PC-9 (cell line): ENCODE results near the gene POU2F3. TPM values are rescaled to one million over a fixed set of nuclear protein-coding genes. Genes with fewer than 3 reads are reported as not detected.
A peak's percentile ranks its signal among the peaks of the same experiment; 100 is the strongest.

ENCODE experiments used
- BruUV-seq: library from RNA; stranded (reverse); fragments of 400-500 nt; replicated peaks from 2 replicates; lab custom pipeline; 2021; lab: Mats Ljungman, UMichigan
- CTCF ChIA-PET: fragments of 300-600 bp; sonication (Branson Sonifier 250); formaldehyde crosslinking; loops from one replicate; lab custom pipeline; 2022; ENCODE audit warnings: antibody characterized with exemption; lab: Charles Lee
- POLR2A ChIA-PET: fragments of 300-600 bp; sonication (Branson Sonifier 250); formaldehyde crosslinking; loops from one replicate; lab custom pipeline; 2022; ENCODE audit warnings: antibody characterized with exemption; ENCODE audit not compliant: unreplicated experiment; lab: Charles Lee
- DNase-seq, 2 experiments: peaks; one replicate each; pipeline versions ENCODE4 v3.0.0 to v3.0.0-alpha.2; 2015 to 2022; ENCODE audit warnings: mixed read lengths in 1 of 2
- H2AFZ ChIP-seq: fragments of 200-600 bp; sonication (generic); 2 replicates; pipeline ENCODE4 v1.8.1; 2017; ENCODE audit warnings: antibody characterized with exemption
- H3F3A ChIP-seq: fragments of 200-600 bp; sonication (generic); 2 replicates; pipeline ENCODE4 v1.8.1; 2017; ENCODE audit warnings: antibody characterized with exemption, mild to moderate bottlenecking, low read depth; ENCODE audit not compliant: insufficient read depth
- H3K27ac ChIP-seq: fragments of 200-600 bp; sonication (generic); 2 replicates; pipeline ENCODE4 v1.6.1; 2016; ENCODE audit warnings: mixed run types
- H3K27me3 ChIP-seq: fragments of 200-600 bp; sonication (generic); 2 replicates; pipeline ENCODE4 v1.6.1; 2016; ENCODE audit warnings: low read depth, mixed run types; ENCODE audit not compliant: insufficient read depth
- H3K36me3 ChIP-seq: fragments of 200-600 bp; sonication (generic); 2 replicates; pipeline ENCODE4 v1.6.1; 2016; ENCODE audit warnings: low read depth, mixed run types
- H3K4me1 ChIP-seq: fragments of 200-600 bp; sonication (generic); replicated peaks from 2 replicates; pipeline ENCODE4 v1.6.1; 2016; ENCODE audit warnings: mixed run types; ENCODE audit not compliant: insufficient read depth
- H3K4me2 ChIP-seq: fragments of 200-600 bp; sonication (generic); 2 replicates; pipeline ENCODE4 v1.6.1; 2017; ENCODE audit warnings: mixed run types
- H3K4me3 ChIP-seq: fragments of 200-600 bp; sonication (generic); 2 replicates; pipeline ENCODE4 v1.6.1; 2016; ENCODE audit warnings: mixed run types
- H3K79me2 ChIP-seq: fragments of 200-600 bp; sonication (generic); 2 replicates; pipeline ENCODE4 v1.6.1; 2017; ENCODE audit warnings: low read depth, mixed run types
- H3K9me2 ChIP-seq: fragments of 200-600 bp; sonication (generic); 2 replicates; pipeline ENCODE4 v1.8.1; 2017; ENCODE audit warnings: mild to moderate bottlenecking; ENCODE audit not compliant: insufficient read depth
- H3K9me3 ChIP-seq: fragments of 200-600 bp; sonication (generic); 2 replicates; pipeline ENCODE4 v1.8.1; 2016; ENCODE audit warnings: low read depth; ENCODE audit not compliant: insufficient read depth
- H4K20me1 ChIP-seq: fragments of 200-600 bp; sonication (generic); 2 replicates; pipeline ENCODE4 v1.8.1; 2017; ENCODE audit not compliant: insufficient read depth
- EZH2 ChIP-seq: fragments of 200-600 bp; sonication (generic); IDR thresholded peaks from 2 replicates; pipeline ENCODE4 v1.8.0; 2017; ENCODE audit warnings: antibody characterized with exemption, low read depth
- intact Hi-C: fragments of 100-400 bp; cut with micrococcal nuclease; formaldehyde crosslinking; loops from one replicate; pipeline ENCODE4 v1.10.0; 2022; ENCODE audit not compliant: unreplicated experiment
- total RNA-seq: library from RNA; stranded (reverse); gene quantifications from 2 replicates; pipeline ENCODE4 v1.2.3, GENCODE V29; 2021
- TF ChIP-seq, protein P1 (sequence below): fragments of 200-600 bp; sonication (generic); conservative IDR thresholded peaks from 2 replicates; pipeline ENCODE4 v1.6.1; 2017; ENCODE audit warnings: mixed run types, antibody characterized with exemption, mild to moderate bottlenecking, moderate library complexity

POU2F3 gene
- total RNA-seq, 1 experiment from 2014 or later: 2.9 TPM

DNA sequence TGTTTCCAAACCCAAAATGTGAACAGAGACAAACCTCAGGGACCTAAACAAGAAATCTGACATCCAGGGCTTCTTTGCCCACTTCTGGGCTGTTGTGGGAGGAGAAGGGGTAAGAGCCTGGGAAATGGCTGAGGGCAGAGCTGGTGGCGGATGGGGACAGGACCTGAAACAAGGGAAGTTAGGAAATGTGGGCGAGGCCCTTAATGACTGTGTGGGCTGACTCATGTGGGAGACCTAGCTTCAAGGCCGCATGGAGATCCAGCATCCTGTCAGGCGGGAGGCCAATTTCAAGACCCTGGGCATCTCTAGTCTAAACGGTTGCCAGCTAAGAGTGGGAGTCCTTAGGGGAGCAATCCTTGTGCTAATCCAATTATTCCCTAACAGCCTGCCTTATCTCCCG lies 31.2 kb upstream of the POU2F3 start:
- intact Hi-C loops: no loop called here
- CTCF ChIA-PET: no interaction called here
- POLR2A ChIA-PET: no interaction called here
- H3K9me3 ChIP-seq: no peaks in the 10 kb centered on the region
- H3K27me3 ChIP-seq: no peaks in the 10 kb centered on the region
- peak overlapping the region; percentile 98 for H3K4me2 ChIP-seq
- TF ChIP-seq EZH2: no peak
- TF ChIP-seq, protein P1, sequence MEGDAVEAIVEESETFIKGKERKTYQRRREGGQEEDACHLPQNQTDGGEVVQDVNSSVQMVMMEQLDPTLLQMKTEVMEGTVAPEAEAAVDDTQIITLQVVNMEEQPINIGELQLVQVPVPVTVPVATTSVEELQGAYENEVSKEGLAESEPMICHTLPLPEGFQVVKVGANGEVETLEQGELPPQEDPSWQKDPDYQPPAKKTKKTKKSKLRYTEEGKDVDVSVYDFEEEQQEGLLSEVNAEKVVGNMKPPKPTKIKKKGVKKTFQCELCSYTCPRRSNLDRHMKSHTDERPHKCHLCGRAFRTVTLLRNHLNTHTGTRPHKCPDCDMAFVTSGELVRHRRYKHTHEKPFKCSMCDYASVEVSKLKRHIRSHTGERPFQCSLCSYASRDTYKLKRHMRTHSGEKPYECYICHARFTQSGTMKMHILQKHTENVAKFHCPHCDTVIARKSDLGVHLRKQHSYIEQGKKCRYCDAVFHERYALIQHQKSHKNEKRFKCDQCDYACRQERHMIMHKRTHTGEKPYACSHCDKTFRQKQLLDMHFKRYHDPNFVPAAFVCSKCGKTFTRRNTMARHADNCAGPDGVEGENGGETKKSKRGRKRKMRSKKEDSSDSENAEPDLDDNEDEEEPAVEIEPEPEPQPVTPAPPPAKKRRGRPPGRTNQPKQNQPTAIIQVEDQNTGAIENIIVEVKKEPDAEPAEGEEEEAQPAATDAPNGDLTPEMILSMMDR: no peak
- H3K36me3 ChIP-seq: peaks cover under 1% of the 10 kb centered on the region; the same call in 1 of the 2 replicates
- H3K4me3 ChIP-seq: no peak overlapping the region
- no TSS peak for BruUV-seq
- H3K9me2 ChIP-seq: no peaks in the 10 kb centered on the region
- DNase-seq: peak; percentile 42 to 89
- peaks cover 46% of the 10 kb centered on the region for H3F3A ChIP-seq
- peak overlapping the region; percentile 80 for H3K27ac ChIP-seq
- 0 out of 2 replicates have a peak overlapping the region, but pooled peaks have one; percentile 0 for H2AFZ ChIP-seq
- peaks cover 51% of the 10 kb centered on the region for H3K4me1 ChIP-seq
- peaks cover 36% of the 10 kb centered on the region for H3K79me2 ChIP-seq
- H4K20me1 ChIP-seq: no peaks in the 10 kb centered on the region

DNA sequence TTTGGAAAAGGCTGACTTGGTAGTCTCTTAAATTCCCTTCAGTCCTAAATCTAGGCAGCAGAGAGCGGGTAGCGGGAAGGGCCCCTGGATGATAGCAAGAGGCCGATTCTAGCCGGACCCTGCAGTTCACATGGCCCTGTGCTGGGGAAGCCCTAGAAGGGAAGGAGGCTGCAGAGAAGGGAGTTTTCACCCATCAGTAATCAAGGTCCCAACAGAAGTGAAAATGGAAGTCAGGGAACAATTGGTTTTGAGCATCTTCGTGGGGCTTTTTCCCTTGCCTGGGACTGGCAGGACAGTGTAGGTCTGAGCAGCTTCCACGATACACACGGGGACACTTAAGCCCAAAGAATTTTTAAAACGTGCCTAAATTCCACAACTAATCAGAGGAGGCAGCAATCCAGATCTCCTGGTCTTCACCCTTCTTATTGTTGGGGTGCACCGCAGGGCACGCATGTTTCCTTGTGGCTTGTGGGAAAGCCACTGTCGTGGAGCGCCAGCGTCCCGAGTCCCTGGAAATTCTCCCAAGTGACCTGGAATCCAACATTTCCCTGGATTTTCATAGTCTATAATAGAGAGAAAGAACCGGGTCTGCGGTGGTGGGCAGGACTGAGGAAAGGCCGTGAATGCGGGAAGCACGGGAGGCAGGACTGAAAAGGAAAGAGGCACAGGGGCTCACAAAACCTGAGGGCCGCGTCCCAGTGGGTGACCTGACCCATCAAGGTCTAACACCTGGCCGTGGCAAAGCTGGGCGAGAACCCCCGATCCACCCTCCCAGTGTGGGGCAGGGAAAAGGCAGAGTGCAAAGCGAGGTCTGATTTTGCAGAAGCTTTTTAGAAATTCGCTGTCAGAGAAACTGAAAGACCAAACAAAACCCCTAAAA lies 30.0 kb upstream of the POU2F3 start:
- Histone ChIP-seq H3K9me3 (no peaks in the 10 kb centered on the region), H3K27me3 (no peaks in the 10 kb centered on the region), H3K79me2 (peaks cover 48% of the 10 kb centered on the region), H3K36me3 (peaks cover 13% of the 10 kb centered on the region), H3K4me3 (peak overlapping the region; percentile 99), H3K27ac (peak overlapping the region; percentile 80), H3F3A (peaks cover 57% of the 10 kb centered on the region), H4K20me1 (no peaks in the 10 kb centered on the region; the same call in 1 of the 2 replicates), H3K4me2 (peak overlapping the region; percentile 98), H3K4me1 (peaks cover 63% of the 10 kb centered on the region), H3K9me2 (no peaks in the 10 kb centered on the region), H2AFZ (peak overlapping the region; percentile 70)
- intact Hi-C loops: loop anchor here (5.0 kb wide), 2 partner anchors 38 to 88 kb away; no protein-coding TSS in a partner anchor
- DNase-seq: no peak
- no peak for TF ChIP-seq EZH2
- TSS peak; percentile 49 for BruUV-seq
- ChIA-PET CTCF (no interaction called here), POLR2A (no interaction called here)

DNA sequence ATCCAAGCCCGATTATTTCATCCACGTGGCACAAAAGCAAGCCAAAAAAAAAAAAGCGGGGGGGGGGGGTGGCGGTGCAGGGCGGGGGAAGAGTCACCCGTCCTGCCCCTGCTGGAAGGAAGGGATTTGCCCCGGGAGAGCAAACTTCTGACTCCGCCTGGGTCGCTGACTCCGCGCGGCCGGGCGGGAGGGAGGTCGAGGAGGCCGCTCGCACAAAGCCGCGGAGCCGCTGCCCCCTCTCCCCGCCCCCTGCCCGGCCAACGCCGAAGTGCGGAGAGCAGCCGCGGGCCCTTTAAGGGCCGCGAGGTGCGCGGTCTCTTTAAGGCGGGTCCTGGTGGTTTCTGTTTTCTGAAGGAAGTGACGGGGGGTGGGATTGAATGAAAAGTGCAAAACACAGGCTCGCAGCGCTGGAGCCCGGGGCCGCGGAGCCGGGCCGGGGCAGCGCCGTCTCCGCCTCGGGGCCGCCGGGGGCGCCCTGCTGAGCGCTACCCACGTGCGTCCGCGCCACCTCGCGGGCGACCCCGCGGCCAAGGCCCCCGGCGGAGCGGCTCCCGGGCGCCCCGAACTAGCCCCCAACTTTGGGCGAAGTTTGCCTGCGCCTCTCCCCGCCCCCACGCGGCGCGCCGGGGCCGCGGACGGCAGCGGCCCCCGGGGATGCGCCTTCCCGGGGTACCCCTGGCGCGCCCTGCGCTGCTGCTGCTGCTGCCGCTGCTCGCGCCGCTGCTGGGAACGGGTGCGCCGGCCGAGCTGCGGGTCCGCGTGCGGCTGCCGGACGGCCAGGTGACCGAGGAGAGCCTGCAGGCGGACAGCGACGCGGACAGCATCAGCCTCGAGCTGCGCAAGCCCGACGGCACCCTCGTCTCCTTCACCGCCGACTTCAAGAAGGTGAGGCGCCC lies 29.1 kb upstream of the POU2F3 start, which contains the start of gene OAF:
TSS of gene OAF (plus strand) at position 407 of the 896 bp plus-strand sequence. CDS start at position 655, 248 bp downstream.
- Histone ChIP-seq H3K9me2 (no peaks in the 10 kb centered on the region), H4K20me1 (no peaks in the 10 kb centered on the region; the same call in 1 of the 2 replicates), H3K27me3 (no peaks in the 10 kb centered on the region), H3K27ac (peak within 1 kb of the TSS; percentile 80), H3K4me2 (peak within 1 kb of the TSS; percentile 98), H2AFZ (peak within 1 kb of the TSS; percentile 70), H3K4me1 (peaks cover 65% of the 10 kb centered on the region), H3K4me3 (peak within 1 kb of the TSS; percentile 99), H3F3A (peaks cover 64% of the 10 kb centered on the region), H3K36me3 (peaks cover 16% of the 10 kb centered on the region), H3K79me2 (peaks cover 55% of the 10 kb centered on the region), H3K9me3 (no peaks in the 10 kb centered on the region)
- ChIA-PET POLR2A (no interaction called here), CTCF (no interaction called here)
- peak; percentile 77 to 85 for DNase-seq
- intact Hi-C loops: loop anchor here (5.0 kb wide), 2 partner anchors 39 to 89 kb away; no protein-coding TSS in a partner anchor
- TF ChIP-seq EZH2: no peak
- TF ChIP-seq, protein P1: peak; percentile 43; the same call in 1 of the 2 replicates
- BruUV-seq: no TSS peak
